NB4 (cell line): ENCODE results near the gene MAP3K13.
"Not testable (repeated sequence)": the region's sequence is repeated elsewhere in the genome, so short reads cannot be mapped to it uniquely, and the experiment has no call there.

ENCODE experiments used
- DNase-seq: peaks from one replicate; pipeline ENCODE4 v3.0.0; 2010; ENCODE audit warnings: low read depth
- H3K4me3 ChIP-seq: one replicate; pipeline ENCODE4 v1.5.1; 2011; ENCODE audit warnings: mild to moderate bottlenecking, low read depth, low read length, moderate library complexity
- CTCF ChIP-seq: IDR thresholded peaks from one replicate; pipeline ENCODE4 v1.5.1; 2012; ENCODE audit warnings: low read depth, low read length
- MYC ChIP-seq: IDR thresholded peaks from 2 replicates; pipeline ENCODE4 v1.6.1; 2011; ENCODE audit warnings: low read depth, low read length
- POLR2A ChIP-seq: IDR thresholded peaks from 2 replicates; pipeline ENCODE4 v1.6.1; 2011; ENCODE audit warnings: mild to moderate bottlenecking; ENCODE audit not compliant: insufficient read length; ENCODE audit errors: extremely low read depth
- TF ChIP-seq, protein P1 (sequence below): IDR thresholded peaks from 2 replicates; pipeline ENCODE4 v1.6.1; 2011; ENCODE audit warnings: low read depth, low read length

The MAP3K13 gene

DNA sequence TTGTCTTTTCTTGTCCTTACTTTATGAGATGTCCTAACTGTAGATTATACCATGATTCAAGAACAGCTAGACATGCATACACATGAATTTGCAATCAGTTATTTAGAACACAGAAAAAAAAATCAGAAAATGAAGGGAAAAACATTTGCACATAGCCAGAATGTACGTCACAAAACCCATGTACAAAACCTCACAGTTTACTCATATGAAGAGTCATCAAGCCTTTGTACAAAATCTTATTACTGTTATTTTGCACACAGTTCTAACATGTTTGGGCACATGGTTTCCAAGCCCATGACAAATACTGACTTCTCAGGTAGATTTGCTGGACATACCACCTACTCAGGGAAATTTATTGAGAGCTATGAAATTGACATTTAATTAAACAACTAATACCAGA is 48.2 kb downstream of the MAP3K13 start:
- H3K4me3 ChIP-seq = no peak overlapping the region
- DNase-seq = no peak
- TF ChIP-seq CTCF = no peak
- TF ChIP-seq POLR2A = no peak
- TF ChIP-seq, protein P1, sequence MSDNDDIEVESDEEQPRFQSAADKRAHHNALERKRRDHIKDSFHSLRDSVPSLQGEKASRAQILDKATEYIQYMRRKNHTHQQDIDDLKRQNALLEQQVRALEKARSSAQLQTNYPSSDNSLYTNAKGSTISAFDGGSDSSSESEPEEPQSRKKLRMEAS = no peak
- no peak for TF ChIP-seq MYC

- TF ChIP-seq MYC (no peak), POLR2A (no peak), CTCF (no peak)
- TF ChIP-seq, protein P1 = no peak
- no peak for DNase-seq
- no peak overlapping the region for H3K4me3 ChIP-seq
Observed at GRCh38 chr3:185416513-185416912, 53.6 kb downstream of the MAP3K13 start.

- H3K4me3 ChIP-seq, DNase-seq: not testable (repeated sequence)
Observed at GRCh38 chr3:185418561-185418977, 55.6 kb downstream of the MAP3K13 start.

DNA sequence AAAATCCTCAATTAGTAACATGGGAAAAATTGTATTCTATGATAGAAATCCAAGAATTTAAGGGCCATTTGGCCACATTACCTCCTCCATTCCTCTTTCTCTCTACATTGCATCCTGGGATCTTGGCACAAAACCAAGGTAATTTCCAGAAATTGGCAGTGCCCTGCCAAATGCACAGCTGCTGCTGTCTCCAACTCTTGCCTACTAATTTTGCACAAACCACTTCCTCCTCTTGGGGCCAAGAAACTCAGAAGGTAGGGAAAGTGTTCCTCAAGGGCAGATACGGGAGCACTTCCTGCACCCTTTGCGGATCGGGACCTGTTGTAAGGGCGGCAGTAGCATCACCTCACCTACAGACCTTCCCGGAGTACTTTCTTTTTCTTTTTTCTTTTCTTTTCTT is 57.8 kb downstream of the MAP3K13 start:
- H3K4me3 ChIP-seq = no peak overlapping the region
- peak; percentile 4 for DNase-seq
- TF ChIP-seq POLR2A (no peak), CTCF (no peak), MYC (no peak)
- TF ChIP-seq, protein P1 = no peak

DNA sequence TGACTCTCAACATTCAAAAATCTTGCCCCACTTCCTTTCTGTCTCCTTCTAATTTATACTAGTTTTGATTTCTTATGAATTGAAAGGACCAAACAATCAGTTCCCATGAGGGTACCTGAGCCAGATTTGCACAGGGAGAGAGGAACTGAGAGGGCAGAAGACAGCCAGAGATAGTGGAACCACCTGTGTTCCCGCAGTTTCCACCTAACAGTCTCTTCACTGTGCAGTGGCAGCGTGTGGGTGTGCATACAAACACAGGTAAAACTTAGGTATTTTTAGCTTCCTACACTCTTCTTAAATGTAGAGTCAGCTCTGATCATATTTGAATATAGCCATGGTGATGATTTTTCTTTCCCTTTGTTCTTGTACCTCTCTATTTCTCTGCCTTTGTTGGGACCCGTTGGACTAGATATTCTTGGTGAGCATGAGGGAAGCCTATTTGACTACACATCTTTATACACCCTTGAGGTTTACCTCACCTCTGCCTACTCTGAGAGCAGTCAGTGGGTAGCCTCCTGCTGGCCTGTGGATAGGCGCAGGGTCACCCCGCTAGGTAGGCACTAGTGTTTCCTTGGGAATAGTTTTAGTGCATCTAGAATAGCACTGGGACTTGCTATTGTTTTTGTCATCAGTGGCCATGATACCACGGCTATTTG is 58.8 kb downstream of the MAP3K13 start:
- DNase-seq = no peak

DNA sequence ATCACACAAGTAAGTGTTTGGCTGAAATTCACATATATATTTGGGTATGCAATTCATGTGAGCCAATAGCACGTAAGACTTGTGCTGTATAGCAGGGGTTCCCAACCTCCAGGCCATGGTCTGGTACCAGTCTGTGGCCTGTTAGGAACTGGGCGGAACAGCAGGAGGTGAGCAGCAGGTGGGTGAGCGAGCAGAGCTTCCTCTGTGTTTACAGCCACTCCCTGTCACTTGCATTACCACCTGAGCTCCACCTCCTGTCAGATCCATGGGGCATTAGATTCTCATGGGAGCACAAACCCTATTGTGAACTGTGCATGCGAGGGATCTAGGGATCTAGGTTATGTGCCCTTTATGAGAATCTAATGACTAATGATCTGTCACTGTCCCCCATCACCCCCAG is 59.7 kb downstream of the MAP3K13 start:
- no peak for DNase-seq
- no peak overlapping the region for H3K4me3 ChIP-seq
- TF ChIP-seq, protein P1 = no peak
- no peak for TF ChIP-seq MYC
- no peak for TF ChIP-seq CTCF
- no peak for TF ChIP-seq POLR2A

More for the DNA sequence above, 58.8 kb downstream of the MAP3K13 start:
- no peak for TF ChIP-seq MYC
- TF ChIP-seq CTCF = no peak
- TF ChIP-seq POLR2A = no peak
- TF ChIP-seq, protein P1 = no peak
- H3K4me3 ChIP-seq = no peak overlapping the region
